Ishikawa (cell line): ENCODE data around the gene FMNL2.

ENCODE experiments used
- CEBPB ChIP-seq: IDR thresholded peaks from 2 replicates; pipeline ENCODE4 v1.6.1; 2012
- CREB1 ChIP-seq: IDR thresholded peaks from 2 replicates; pipeline ENCODE4 v1.6.1; 2012; ENCODE audit warnings: low read depth
- EGR1 ChIP-seq: IDR thresholded peaks from 2 replicates; pipeline ENCODE4 v1.6.1; 2012
- EP300 ChIP-seq: IDR thresholded peaks from 2 replicates; pipeline ENCODE4 v1.6.1; 2012; ENCODE audit warnings: borderline replicate concordance
- FOXM1 ChIP-seq: IDR thresholded peaks from 2 replicates; pipeline ENCODE4 v1.6.1; 2012; ENCODE audit warnings: low read depth, borderline replicate concordance
- MAX ChIP-seq: IDR thresholded peaks from 2 replicates; pipeline ENCODE4 v1.6.1; 2012
- NFIC ChIP-seq: IDR thresholded peaks from 2 replicates; pipeline ENCODE4 v1.6.1; 2012
- RAD21 ChIP-seq: IDR thresholded peaks from 2 replicates; pipeline ENCODE4 v1.6.1; 2012; ENCODE audit warnings: low read depth
- REST ChIP-seq: IDR thresholded peaks from 2 replicates; pipeline ENCODE4 v1.6.1; 2012; ENCODE audit warnings: low read depth, mild to moderate bottlenecking
- TAF1 ChIP-seq: IDR thresholded peaks from 2 replicates; pipeline ENCODE4 v1.6.1; 2012; ENCODE audit warnings: low read depth, mild to moderate bottlenecking
- TCF12 ChIP-seq: IDR thresholded peaks from 2 replicates; pipeline ENCODE4 v1.6.1; 2012; ENCODE audit warnings: low read depth
- TEAD4 ChIP-seq: IDR thresholded peaks from 2 replicates; pipeline ENCODE4 v1.6.1; 2012
- YY1 ChIP-seq: IDR thresholded peaks from 2 replicates; pipeline ENCODE4 v1.6.1; 2012; ENCODE audit warnings: low read depth
- ZBTB7A ChIP-seq: IDR thresholded peaks from 2 replicates; pipeline ENCODE4 v1.6.1; 2012; ENCODE audit warnings: low read depth
- TF ChIP-seq, protein P1 (sequence below): IDR thresholded peaks from 2 replicates; pipeline ENCODE4 v1.6.1; 2012

FMNL2 gene

DNA sequence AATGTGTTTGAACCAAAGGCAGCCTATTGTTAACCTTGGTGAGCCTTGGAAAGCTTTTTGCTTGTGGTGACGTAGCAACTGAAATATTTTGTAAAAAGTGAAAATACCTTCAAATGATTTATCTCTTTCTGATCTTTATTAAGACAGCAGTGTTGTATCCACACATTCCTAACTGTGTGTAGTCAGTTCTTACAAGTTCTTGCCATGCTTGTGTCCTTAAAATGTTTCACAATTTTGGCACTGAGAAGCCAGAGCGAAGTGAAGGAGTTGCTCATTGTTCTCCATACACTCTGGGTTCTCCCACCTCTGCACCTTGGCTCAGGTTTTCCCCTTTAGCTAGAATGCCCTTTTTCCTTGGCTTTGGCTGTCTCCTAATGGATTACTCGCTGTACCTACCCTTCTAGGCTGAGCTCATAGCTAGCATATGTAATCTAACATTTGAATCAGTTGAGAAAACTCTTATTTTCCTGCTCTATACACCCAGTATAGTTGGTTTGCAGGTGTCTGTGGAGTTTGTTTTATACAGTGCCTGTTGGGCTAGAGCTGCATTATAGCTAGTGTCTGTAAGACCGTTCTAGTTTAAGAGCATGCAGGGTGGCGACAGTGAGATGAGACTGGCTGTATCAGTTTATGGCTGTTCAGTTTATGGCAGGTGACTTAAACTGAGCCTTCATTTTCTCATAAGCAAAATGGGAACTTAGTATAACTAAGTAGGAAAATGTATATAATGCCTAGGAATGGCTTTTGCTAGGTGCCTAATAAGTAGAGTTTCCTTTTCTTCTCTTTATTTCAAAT lies 45.5 kb downstream of the FMNL2 start:
- TF ChIP-seq FOXM1: no peak
- TF ChIP-seq TCF12: no peak
- TF ChIP-seq, protein P1, sequence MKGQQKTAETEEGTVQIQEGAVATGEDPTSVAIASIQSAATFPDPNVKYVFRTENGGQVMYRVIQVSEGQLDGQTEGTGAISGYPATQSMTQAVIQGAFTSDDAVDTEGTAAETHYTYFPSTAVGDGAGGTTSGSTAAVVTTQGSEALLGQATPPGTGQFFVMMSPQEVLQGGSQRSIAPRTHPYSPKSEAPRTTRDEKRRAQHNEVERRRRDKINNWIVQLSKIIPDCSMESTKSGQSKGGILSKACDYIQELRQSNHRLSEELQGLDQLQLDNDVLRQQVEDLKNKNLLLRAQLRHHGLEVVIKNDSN: no peak
- no peak for TF ChIP-seq RAD21
- no peak for TF ChIP-seq EGR1
- no peak for TF ChIP-seq CEBPB
- no peak for TF ChIP-seq ZBTB7A
- no peak for TF ChIP-seq EP300
- no peak for TF ChIP-seq REST
- no peak for TF ChIP-seq MAX
- no peak for TF ChIP-seq TAF1
- no peak for TF ChIP-seq NFIC
- no peak for TF ChIP-seq CREB1
- TF ChIP-seq YY1: no peak
- TF ChIP-seq TEAD4: no peak

- TF ChIP-seq REST (no peak), ZBTB7A (no peak), NFIC (no peak), RAD21 (no peak), YY1 (no peak), MAX (no peak), CREB1 (no peak), TAF1 (no peak), TEAD4 (no peak)
These were observed 48.7 kb downstream of the FMNL2 start for GRCh38 chr2:152383702-152384101.

DNA sequence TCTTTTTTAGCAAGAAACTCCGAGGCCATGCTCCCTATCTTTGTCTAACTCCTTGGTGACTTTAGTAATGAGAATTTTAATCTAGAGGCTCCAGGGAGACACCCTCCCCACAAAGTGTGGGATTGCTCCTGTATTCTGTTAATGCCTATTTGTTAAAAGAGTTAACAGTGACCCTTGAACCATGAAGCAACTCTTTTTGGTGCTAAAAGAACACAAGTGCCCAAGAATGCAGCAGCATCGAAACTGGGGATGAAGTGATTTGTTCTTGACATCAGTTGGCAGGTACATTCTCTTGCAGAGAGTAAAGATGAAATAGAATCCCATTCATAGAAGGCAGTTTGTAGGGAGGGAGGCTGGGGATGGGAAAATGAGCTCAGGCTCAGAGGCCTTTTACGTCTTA lies 50.0 kb downstream of the FMNL2 start:
- no peak for TF ChIP-seq CEBPB
- TF ChIP-seq TEAD4: no peak
- TF ChIP-seq FOXM1: no peak
- no peak for TF ChIP-seq TAF1
- no peak for TF ChIP-seq MAX
- TF ChIP-seq NFIC: no peak
- no peak for TF ChIP-seq EP300
- TF ChIP-seq REST: no peak
- no peak for TF ChIP-seq EGR1
- TF ChIP-seq YY1: no peak
- TF ChIP-seq RAD21: no peak
- TF ChIP-seq CREB1: no peak
- TF ChIP-seq TCF12: no peak
- TF ChIP-seq ZBTB7A: no peak
- TF ChIP-seq, protein P1: no peak

- TF ChIP-seq ZBTB7A (no peak), NFIC (peak; percentile 64)
These were observed 50.7 kb downstream of the FMNL2 start for GRCh38 chr2:152385650-152386049.
